OCI-LY3 (cell line): Measurements from ENCODE around the gene DOCK2.

Experiments used
- CTCF ChIP-seq: fragments of 200-600, 300-600 bp; sonication (generic); IDR thresholded peaks from 2 replicates; pipeline ENCODE4 v1.5.1; 2014; ENCODE audit warnings: antibody characterized with exemption, low read length, low read depth
- EZH2phosphoT487 ChIP-seq: fragments of 200-600 bp; shearing (Covaris generic); IDR thresholded peaks from 2 replicates; pipeline ENCODE4 v1.6.1; 2018; ENCODE audit warnings: antibody characterized with exemption, mixed run types, low read depth

- TF ChIP-seq CTCF: no peak
- no peak for TF ChIP-seq EZH2phosphoT487
These were observed 252.5 kb downstream of the DOCK2 start for GRCh38 chr5:169889572-169889971.
